Common myeloid progenitor, CD34-positive (primary cell): ENCODE data around the gene SYNE1.

Experiments used
- CTCF ChIA-PET: fragments of 350-600 bp; sonication (Branson Sonifier 250); formaldehyde crosslinking; loops from one replicate; lab custom pipeline; 2021; ENCODE audit warnings: antibody characterized with exemption; lab: Charles Lee
- POLR2A ChIA-PET: fragments of 350-600 bp; sonication (Branson Sonifier 250); formaldehyde crosslinking; loops from one replicate; lab custom pipeline; 2021; ENCODE audit warnings: antibody characterized with exemption; lab: Charles Lee
- DNase-seq, 3 donors: peaks; one replicate each; pipeline versions ENCODE4 v3.0.0 to v3.0.0-alpha.2; 2013
- H3K27ac ChIP-seq, 2 experiments: 1 replicate in 1 of 2; 2 replicates in 1 of 2; pipeline ENCODE4 v1.7.0; 2013; ENCODE audit warnings: inconsistent platforms in 2 of 2, low read length in 2 of 2, mild to moderate bottlenecking in 2 of 2, low read depth in 1 of 2, moderate library complexity in 1 of 2; ENCODE audit not compliant: severe bottlenecking in 2 of 2, insufficient read depth in 1 of 2, poor library complexity in 1 of 2
- H3K27me3 ChIP-seq, 5 experiments: replicated peaks in 2 of 5; 1 replicate in 3 of 5; 2 replicates in 2 of 5; pipeline versions ENCODE4 v1.6.1 to v1.7.0; 2013; ENCODE audit warnings: low read length in 4 of 5, mild to moderate bottlenecking in 2 of 5, moderate library complexity in 2 of 5, inconsistent platforms in 1 of 5; ENCODE audit not compliant: insufficient read depth in 5 of 5, control insufficient read depth in 4 of 5
- H3K36me3 ChIP-seq, 4 experiments: 1 replicate in 2 of 4; 2 replicates in 2 of 4; pipeline versions ENCODE4 v1.6.1 to v1.7.0; 2013; ENCODE audit warnings: low read length in 3 of 4, control low read depth in 1 of 4, mild to moderate bottlenecking in 1 of 4; ENCODE audit not compliant: control insufficient read depth in 4 of 4, insufficient read depth in 4 of 4
- H3K4me1 ChIP-seq, 4 experiments: 1 replicate in 3 of 4; 2 replicates in 1 of 4; pipeline versions ENCODE4 v1.6.1 to v1.7.1; 2013; ENCODE audit warnings: low read length in 3 of 4, mild to moderate bottlenecking in 3 of 4, control low read depth in 1 of 4, inconsistent platforms in 1 of 4, moderate library complexity in 1 of 4; ENCODE audit not compliant: control insufficient read depth in 4 of 4, insufficient read depth in 4 of 4; ENCODE audit errors: control extremely low read depth in 1 of 4
- H3K4me3 ChIP-seq, 7 experiments: 1 replicate in 4 of 7; 2 replicates in 3 of 7; pipeline versions ENCODE4 v1.5.1 to v1.7.0; 2013; ENCODE audit warnings: mild to moderate bottlenecking in 7 of 7, low read length in 6 of 7, moderate library complexity in 6 of 7, inconsistent platforms in 2 of 7, low read depth in 2 of 7, control low read depth in 1 of 7; ENCODE audit not compliant: insufficient read depth in 4 of 7, control insufficient read depth in 1 of 7; ENCODE audit errors: extremely low read depth in 1 of 7
- H3K9me3 ChIP-seq, 5 experiments: 1 replicate in 4 of 5; 2 replicates in 1 of 5; pipeline versions ENCODE4 v1.6.1 to v1.7.1; 2013; ENCODE audit warnings: low read length in 4 of 5, mild to moderate bottlenecking in 2 of 5, inconsistent platforms in 1 of 5, low read depth in 1 of 5, moderate library complexity in 1 of 5; ENCODE audit not compliant: control insufficient read depth in 4 of 5, insufficient read depth in 2 of 5; ENCODE audit errors: control extremely low read depth in 1 of 5
- WGBS: methylation state at CpG from one replicate; pipeline ENCODE4 v1.1.5; 2013; ENCODE audit not compliant: insufficient coverage; 5-methylcytosine and 5-hydroxymethylcytosine counted together

SYNE1 gene

DNA sequence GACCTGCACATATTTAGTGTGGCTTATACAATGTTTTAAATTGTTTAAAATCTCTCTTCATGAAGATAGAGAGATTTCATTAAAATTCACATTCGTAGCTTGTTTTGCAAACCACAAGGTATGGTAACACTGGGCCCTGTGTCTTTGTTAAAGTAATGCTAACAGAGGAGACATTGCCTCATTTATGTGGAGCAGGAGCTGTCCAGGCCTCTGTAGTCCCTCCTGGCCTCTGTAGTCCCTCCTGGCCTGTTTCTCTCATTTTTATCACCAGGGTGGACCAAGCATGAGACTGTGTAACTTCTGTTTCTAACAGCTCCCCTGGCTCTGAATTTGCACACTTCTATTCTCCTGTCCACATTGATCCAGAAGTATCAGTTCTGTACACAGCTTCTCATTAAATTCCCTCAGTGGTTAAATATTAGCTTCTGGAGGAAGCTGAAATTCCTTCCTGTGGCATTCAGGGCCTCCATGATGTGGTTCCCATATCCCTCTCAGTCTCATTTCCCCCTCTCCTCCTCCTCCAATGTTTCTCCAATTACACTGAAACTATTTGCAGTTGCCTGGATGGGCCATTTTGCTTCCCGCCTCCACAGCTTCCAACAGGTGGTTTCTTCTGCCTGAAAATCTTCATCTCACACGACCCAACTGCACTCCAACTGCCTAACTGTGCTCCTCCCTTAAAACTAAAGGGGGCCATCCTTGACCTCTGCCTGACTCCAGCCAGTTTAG, 340.4 kb downstream of the SYNE1 start:
- ChIA-PET POLR2A (interaction anchor here (0.6 kb wide), 1 partner anchor 126 kb away, joined by 3 read pairs; no protein-coding TSS in a partner anchor), CTCF (interaction anchor here (0.8 to 3.4 kb wide), 5 partner anchors 7 to 44 kb away, joined by 3 to 13 read pairs (median 3); no protein-coding TSS in a partner anchor)
- Histone ChIP-seq H3K27me3 (no peaks in the 10 kb centered on the region), H3K9me3 (no peaks in the 10 kb centered on the region), H3K4me3 (no peak overlapping the region), H3K4me1 (peaks cover 13 to 34% (median 16%) of the 10 kb centered on the region in 4 experiments), H3K27ac (no peak overlapping the region), H3K36me3 (peaks cover 5 to 22% (median 14%) of the 10 kb centered on the region in 4 experiments)
- WGBS = 68% methylated on average over 3 of the region's 3 CpGs
- no peak for DNase-seq

DNA sequence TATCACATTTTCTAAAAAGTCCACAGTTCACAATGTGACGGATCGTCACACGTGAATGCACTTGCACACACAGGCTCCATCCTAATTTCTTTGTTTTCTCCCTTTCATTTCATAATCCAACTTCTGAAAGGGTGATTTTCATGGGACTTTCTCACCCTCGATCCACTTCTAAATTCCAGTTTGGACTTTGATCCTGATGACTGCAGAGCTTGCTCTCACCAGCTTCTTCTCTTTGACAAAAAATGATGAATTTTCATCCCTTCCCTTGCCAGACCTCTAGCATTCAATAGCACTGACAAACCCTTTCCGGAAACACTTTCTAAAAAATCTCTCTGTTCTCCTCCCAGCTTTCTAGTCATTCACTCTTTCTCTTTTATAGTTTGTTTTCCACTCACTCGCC, 341.2 kb downstream of the SYNE1 start:
- no peaks in the 10 kb centered on the region for H3K9me3 ChIP-seq
- H3K27me3 ChIP-seq = no peaks in the 10 kb centered on the region
- POLR2A ChIA-PET = no interaction called here
- no peak overlapping the region for H3K27ac ChIP-seq
- CTCF ChIA-PET = interaction anchor here (3.4 kb wide), 1 partner anchor 41 kb away, joined by 13 read pairs; no protein-coding TSS in a partner anchor
- H3K4me1 ChIP-seq = peaks cover 11 to 29% (median 12%) of the 10 kb centered on the region in 4 experiments
- no peak overlapping the region for H3K4me3 ChIP-seq
- peaks cover 10 to 28% (median 18%) of the 10 kb centered on the region in 4 experiments for H3K36me3 ChIP-seq
- no peak for DNase-seq
- 97% methylated on average over 6 of the region's 6 CpGs for WGBS

DNA sequence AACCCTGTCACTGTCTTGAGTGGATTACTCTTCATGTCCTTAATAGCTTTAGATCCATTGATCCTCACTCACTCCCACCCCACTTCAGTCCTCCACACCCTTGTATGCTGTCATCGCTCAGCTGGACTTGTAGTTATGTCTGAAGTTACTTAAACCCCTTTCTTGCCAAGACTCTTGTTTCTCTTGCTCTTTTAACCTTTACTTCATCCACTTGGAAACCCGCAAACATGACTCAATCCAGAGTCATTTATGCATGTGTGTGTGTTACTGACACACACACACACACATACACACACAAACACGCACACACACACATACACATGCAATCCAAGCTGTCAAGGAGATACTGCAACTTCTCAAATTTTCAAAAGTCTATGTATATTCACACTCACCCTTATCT, 341.8 kb downstream of the SYNE1 start:
- DNase-seq = no peak
- Histone ChIP-seq H3K4me3 (no peak overlapping the region), H3K27me3 (no peaks in the 10 kb centered on the region), H3K27ac (no peak overlapping the region), H3K36me3 (peaks cover 10 to 30% (median 18%) of the 10 kb centered on the region in 4 experiments), H3K9me3 (no peaks in the 10 kb centered on the region), H3K4me1 (peaks cover 5 to 23% (median 6%) of the 10 kb centered on the region in 4 experiments)
- ChIA-PET CTCF (interaction anchor here (1.0 kb wide), 1 partner anchor 61 kb away, joined by 3 read pairs; no protein-coding TSS in a partner anchor), POLR2A (no interaction called here)
- 100% methylated on average over 2 of the region's 3 CpGs for WGBS

DNA sequence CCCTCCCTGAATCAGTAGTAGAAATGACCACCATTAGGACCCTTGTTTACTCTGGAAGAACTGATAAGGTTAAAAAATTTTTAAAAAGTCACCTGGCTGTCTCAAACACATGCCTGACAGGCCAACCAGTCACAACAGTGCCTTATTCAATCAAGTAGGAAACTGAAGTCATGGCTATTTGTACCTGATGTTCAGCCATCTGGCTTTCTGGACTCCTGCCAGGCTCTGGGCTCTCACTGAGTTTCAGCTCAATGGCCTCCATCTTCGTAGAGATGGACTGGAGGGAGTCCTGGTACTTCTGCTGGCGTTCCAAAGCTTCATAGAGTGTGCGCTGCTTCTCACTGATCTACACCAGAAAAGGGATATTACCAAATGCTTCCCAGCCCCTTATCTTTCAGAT, 343.8 kb downstream of the SYNE1 start:
- POLR2A ChIA-PET = interaction anchor here (0.6 kb wide), 1 partner anchor 718 kb away, joined by 5 read pairs; no protein-coding TSS in a partner anchor

DNA sequence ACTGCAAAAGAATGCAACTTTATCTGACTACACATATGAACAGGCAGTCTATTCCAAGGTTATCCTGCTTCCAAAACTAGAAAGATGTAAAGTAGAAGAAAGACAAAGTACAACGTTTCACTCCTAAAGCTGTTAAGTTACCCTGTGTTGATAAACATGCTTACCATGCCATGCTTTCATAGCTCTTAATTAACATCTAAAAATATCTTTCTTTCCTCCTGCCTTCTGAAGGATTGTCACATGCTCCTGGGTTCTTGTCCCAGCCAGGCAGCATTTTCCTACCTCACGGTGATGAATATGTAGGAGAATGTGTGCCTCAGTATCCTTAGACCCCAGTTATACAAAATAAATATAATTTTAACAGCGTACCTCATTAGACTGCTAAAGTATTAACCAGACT, 344.6 kb downstream of the SYNE1 start:
- POLR2A ChIA-PET = interaction anchor here (0.6 kb wide), 1 partner anchor 718 kb away, joined by 5 read pairs; no protein-coding TSS in a partner anchor

More for the DNA sequence above, 343.8 kb downstream of the SYNE1 start:
- no peaks in the 10 kb centered on the region for H3K27me3 ChIP-seq
- H3K9me3 ChIP-seq = no peaks in the 10 kb centered on the region
- H3K36me3 ChIP-seq = peaks cover 10 to 36% (median 18%) of the 10 kb centered on the region in 4 experiments
- no peak overlapping the region for H3K27ac ChIP-seq
- H3K4me3 ChIP-seq = no peak overlapping the region
- H3K4me1 ChIP-seq = peaks cover 0 to 7% (median 2%) of the 10 kb centered on the region in 4 experiments
- no peak for DNase-seq
- CTCF ChIA-PET = interaction anchor here (1.2 kb wide), 1 partner anchor 44 kb away, joined by 4 read pairs; no protein-coding TSS in a partner anchor
- WGBS = 100% methylated on average over 3 of the region's 3 CpGs

DNA sequence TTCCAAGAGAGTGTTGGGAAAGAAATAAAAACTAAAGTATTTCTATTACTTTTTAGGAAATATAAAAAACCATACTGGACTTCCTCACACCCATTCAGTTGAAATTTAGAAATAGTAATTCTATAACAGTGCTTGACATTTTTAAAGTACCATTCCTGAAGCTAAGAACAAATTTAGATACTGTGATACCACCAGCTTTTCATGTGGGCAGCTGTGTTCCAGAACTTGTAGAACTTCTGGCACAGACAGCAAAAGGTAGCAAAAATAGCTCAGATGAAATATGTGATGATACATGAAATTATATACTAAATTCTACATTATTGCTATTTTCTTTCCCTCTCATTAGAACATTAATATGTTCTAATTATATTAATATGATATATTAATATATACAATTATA, 346.5 kb downstream of the SYNE1 start:
- POLR2A ChIA-PET = no interaction called here
- Histone ChIP-seq H3K9me3 (no peaks in the 10 kb centered on the region), H3K27me3 (no peaks in the 10 kb centered on the region), H3K4me3 (no peak overlapping the region), H3K27ac (no peak overlapping the region), H3K4me1 (no peaks in the 10 kb centered on the region), H3K36me3 (peaks cover 19 to 47% (median 20%) of the 10 kb centered on the region in 4 experiments)
- CTCF ChIA-PET = interaction anchor here (1.4 to 2.5 kb wide), 3 partner anchors 8 to 39 kb away, joined by 3 to 10 read pairs (median 7); no protein-coding TSS in a partner anchor
- DNase-seq = no peak

More for the DNA sequence above, 344.6 kb downstream of the SYNE1 start:
- Histone ChIP-seq H3K36me3 (peaks cover 14 to 40% (median 20%) of the 10 kb centered on the region in 4 experiments), H3K4me3 (no peak overlapping the region), H3K4me1 (peaks cover 0 to 7% (median 2%) of the 10 kb centered on the region in 4 experiments), H3K9me3 (no peaks in the 10 kb centered on the region), H3K27me3 (no peaks in the 10 kb centered on the region), H3K27ac (no peak overlapping the region)
- DNase-seq = no peak
- CTCF ChIA-PET = interaction anchor here (1.2 to 2.5 kb wide), 2 partner anchors 9 to 45 kb away, joined by 4 to 10 read pairs; no protein-coding TSS in a partner anchor
- WGBS = 83% methylated on average over 1 of the region's 3 CpGs
